Testis (tissue), 3 donors: ENCODE results near the gene LYRM4. TPM values are rescaled to one million over a fixed set of nuclear protein-coding genes. Genes with fewer than 3 reads are reported as not detected.

Experiments used
- DNase-seq: peaks from one replicate; pipeline ENCODE4 v3.0.0-alpha.2; 2019
- H3K27ac ChIP-seq, 2 donors: fragments of 200-600 bp; sonication (generic); one replicate each; pipeline ENCODE4 v1.5.1; 2019
- H3K27me3 ChIP-seq: fragments of 200-600 bp; sonication (generic); one replicate; pipeline ENCODE4 v1.5.1; 2019
- H3K36me3 ChIP-seq: fragments of 200-600 bp; sonication (generic); one replicate; pipeline ENCODE4 v1.5.1; 2017; ENCODE audit warnings: low read depth; ENCODE audit errors: missing control alignments
- H3K4me1 ChIP-seq: fragments of 200-600 bp; sonication (generic); one replicate; pipeline ENCODE4 v1.5.1; 2019
- H3K4me3 ChIP-seq, 2 donors: fragments of 200-600 bp; sonication (generic); one replicate each; pipeline ENCODE4 v1.5.1; 2017 to 2019
- H3K9me3 ChIP-seq: fragments of 200-600 bp; sonication (generic); one replicate; pipeline ENCODE4 v1.5.1; 2017
- POLR2A ChIP-seq: fragments of 450-650 bp; IDR thresholded peaks from one replicate; pipeline ENCODE4 v1.6.1; 2017; ENCODE audit warnings: antibody characterized with exemption, mild to moderate bottlenecking, moderate library complexity
- WGBS, 2 donors: methylation state at CpG; one replicate each; pipeline ENCODE4 v1.1.5; 2018; 5-methylcytosine and 5-hydroxymethylcytosine counted together
- intact Hi-C: fragments of 100-400 bp; cut with DNase I; formaldehyde crosslinking; loops from one replicate; pipeline ENCODE4 v1.15.1; 2023; ENCODE audit warnings: low total_unique reads
- polyA plus RNA-seq: library from polyadenylated mRNA; stranded (reverse); fragments of 350-450 nt; fragmentation: Illumina TruSeq; extraction: RNeasy Lipid Tissue Mini Kit (QIAGEN cat#74804); gene quantifications from one replicate; pipeline ENCODE4 v1.2.3, GENCODE V29; 2014; ENCODE audit warnings: low read depth, low replicate concordance; ENCODE audit not compliant: insufficient read depth
- total RNA-seq, 2 donors: library from RNA; depleted of rRNA; stranded (reverse); fragments of >200 nt; gene quantifications; one replicate each; pipeline ENCODE4 v1.2.3, GENCODE V29; 2016
- TF ChIP-seq, protein P1 (sequence below), 3 experiments: fragments of 450-650 bp in 2 of 3; fragments of 200-600 bp in 1 of 3; sonication (generic) in 1 of 3; IDR thresholded peaks; one replicate each; pipeline ENCODE4 v1.5.1; 2016 to 2019; ENCODE audit warnings: antibody characterized with exemption in 3 of 3, mild to moderate bottlenecking in 2 of 3, moderate library complexity in 1 of 3

Gene LYRM4
- total and polyA plus RNA-seq, 3 donors from 2014 or later = 18.5 to 41.8 (median 23.0) TPM

DNA sequence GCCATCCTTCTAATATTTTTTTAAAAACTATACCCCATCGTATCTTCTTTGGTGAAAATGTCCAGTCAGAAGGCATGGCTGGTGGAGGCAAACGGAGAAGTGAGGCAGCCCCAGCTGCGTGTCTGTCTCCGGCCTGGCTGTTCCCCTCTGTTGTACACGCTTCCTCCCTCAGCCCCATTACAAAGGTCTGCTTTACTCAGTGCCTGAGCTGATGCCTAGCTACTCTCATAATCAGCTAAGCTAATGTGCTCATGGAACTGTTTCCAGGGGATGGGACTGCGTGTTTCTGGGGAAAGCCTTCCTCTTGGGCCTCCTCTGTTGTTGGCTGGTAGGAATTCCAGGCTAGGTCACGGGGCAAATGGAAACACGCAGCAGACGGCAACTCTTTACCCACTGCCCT is 108.3 kb downstream of the LYRM4 start:
- DNase-seq = no peak
- Histone ChIP-seq H3K27me3 (no peaks in the 10 kb centered on the region), H3K9me3 (no peaks in the 10 kb centered on the region), H3K36me3 (no peaks in the 10 kb centered on the region), H3K4me1 (no peaks in the 10 kb centered on the region), H3K27ac (no peak overlapping the region), H3K4me3 (no peak overlapping the region)
- intact Hi-C loops = no loop called here
- 87 to 90% methylated on average over 9 of the region's 9 CpGs for WGBS, 2 donors
- no peak for TF ChIP-seq POLR2A
- TF ChIP-seq, protein P1, sequence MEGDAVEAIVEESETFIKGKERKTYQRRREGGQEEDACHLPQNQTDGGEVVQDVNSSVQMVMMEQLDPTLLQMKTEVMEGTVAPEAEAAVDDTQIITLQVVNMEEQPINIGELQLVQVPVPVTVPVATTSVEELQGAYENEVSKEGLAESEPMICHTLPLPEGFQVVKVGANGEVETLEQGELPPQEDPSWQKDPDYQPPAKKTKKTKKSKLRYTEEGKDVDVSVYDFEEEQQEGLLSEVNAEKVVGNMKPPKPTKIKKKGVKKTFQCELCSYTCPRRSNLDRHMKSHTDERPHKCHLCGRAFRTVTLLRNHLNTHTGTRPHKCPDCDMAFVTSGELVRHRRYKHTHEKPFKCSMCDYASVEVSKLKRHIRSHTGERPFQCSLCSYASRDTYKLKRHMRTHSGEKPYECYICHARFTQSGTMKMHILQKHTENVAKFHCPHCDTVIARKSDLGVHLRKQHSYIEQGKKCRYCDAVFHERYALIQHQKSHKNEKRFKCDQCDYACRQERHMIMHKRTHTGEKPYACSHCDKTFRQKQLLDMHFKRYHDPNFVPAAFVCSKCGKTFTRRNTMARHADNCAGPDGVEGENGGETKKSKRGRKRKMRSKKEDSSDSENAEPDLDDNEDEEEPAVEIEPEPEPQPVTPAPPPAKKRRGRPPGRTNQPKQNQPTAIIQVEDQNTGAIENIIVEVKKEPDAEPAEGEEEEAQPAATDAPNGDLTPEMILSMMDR (IDR thresholded peaks at IDR 0.05) = no peak

DNA sequence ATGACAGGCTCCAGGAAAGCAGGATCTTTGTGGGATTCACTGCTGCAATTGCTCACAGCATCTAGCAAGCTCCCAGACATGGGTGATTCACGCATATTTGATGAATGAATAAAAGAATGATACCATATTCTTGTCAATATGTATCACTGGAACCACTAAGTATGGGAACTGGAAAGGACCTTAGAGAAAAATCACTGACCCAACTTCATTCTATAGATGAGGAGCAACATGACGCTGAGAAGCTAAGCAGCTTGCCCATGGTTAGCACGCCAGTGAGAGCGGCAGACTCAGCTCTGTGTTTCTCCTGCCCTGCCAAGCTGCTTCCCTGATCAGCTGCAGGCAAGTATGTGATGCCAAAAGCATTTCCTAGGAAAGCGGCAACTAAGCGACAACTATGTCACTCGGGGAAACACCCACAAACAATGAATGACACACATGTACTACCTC is 108.8 kb downstream of the LYRM4 start:
- intact Hi-C loops = no loop called here
- H3K27ac ChIP-seq = no peak overlapping the region

DNA sequence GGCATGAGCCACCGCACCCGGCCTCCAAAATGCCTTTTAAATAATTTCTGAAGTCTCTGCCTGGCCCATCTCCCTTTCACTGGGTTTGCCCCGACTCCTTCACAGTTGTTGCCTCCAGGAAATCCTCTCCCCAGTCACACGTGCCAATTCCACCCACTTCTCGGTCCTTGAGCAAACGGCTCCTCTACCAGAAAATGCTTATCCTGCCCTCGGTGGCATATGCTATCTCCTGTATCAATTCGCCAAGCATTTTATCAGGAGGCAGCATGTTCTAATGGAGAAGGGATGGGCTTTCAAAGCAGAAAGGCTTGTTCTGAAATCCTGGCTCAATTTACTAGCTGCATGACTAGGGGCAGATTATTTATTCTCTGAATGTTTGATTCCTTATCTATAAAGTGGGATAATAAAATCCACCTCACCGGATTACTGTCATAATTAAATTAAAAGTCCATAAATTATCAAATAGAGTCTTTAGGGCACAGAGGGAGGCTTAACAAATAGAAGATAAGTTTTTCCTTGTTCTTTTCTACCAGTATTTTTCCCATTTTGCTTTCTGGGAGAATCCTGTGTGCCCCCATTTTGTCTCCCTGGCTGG is 109.3 kb downstream of the LYRM4 start:
- DNase-seq = no peak
- H3K4me3 ChIP-seq = no peak overlapping the region
- no peak for TF ChIP-seq POLR2A
- TF ChIP-seq, protein P1 (IDR thresholded peaks at IDR 0.05) = no peak
- no peaks in the 10 kb centered on the region for H3K9me3 ChIP-seq
- H3K27ac ChIP-seq = no peak overlapping the region
- H3K36me3 ChIP-seq = no peaks in the 10 kb centered on the region
- intact Hi-C loops = no loop called here
- H3K4me1 ChIP-seq = no peaks in the 10 kb centered on the region
- H3K27me3 ChIP-seq = no peaks in the 10 kb centered on the region
- WGBS, 2 donors = 64 to 66% methylated on average over 9 of the region's 9 CpGs

More for the DNA sequence above, 108.8 kb downstream of the LYRM4 start:
- DNase-seq = no peak
- H3K27me3 ChIP-seq = no peaks in the 10 kb centered on the region
- H3K4me3 ChIP-seq = no peak overlapping the region
- H3K36me3 ChIP-seq = no peaks in the 10 kb centered on the region
- TF ChIP-seq POLR2A = no peak
- TF ChIP-seq, protein P1 (IDR thresholded peaks at IDR 0.05) = no peak
- H3K4me1 ChIP-seq = no peaks in the 10 kb centered on the region
- WGBS, 2 donors = 80 to 95% methylated on average over 7 of the region's 7 CpGs
- no peaks in the 10 kb centered on the region for H3K9me3 ChIP-seq

DNA sequence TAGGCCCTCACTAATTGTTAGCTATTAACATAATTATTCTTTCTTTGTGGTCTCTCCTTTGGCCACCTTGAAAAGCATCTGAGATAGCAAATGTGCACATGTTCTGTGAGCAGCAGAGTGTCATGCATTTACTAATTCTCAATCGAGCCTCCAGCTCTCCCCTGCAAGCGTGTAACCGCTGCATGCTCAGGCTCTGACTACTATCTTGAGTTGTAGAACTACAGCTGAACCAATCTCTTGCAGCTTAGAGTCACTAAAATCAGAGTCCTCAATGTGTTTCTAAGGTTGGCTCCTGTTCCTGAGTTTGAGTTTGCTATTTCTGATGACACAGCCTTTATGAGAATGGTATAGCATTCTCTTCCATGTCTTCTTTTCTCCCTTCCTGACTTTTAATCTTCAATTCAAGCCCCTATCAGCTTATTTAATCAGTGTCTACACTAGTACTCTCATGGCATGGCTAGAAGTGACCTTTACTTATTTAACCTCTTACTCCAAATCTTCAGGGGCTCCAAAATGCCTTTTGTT is 110.1 kb downstream of the LYRM4 start:
- no peaks in the 10 kb centered on the region for H3K9me3 ChIP-seq
- H3K36me3 ChIP-seq = no peaks in the 10 kb centered on the region
- H3K4me3 ChIP-seq = no peak overlapping the region
- intact Hi-C loops = no loop called here
- 87 to 91% methylated on average over 3 of the region's 3 CpGs for WGBS, 2 donors
- TF ChIP-seq, protein P1 (IDR thresholded peaks at IDR 0.05) = no peak
- TF ChIP-seq POLR2A = no peak
- H3K27ac ChIP-seq = no peak overlapping the region
- no peaks in the 10 kb centered on the region for H3K27me3 ChIP-seq
- no peaks in the 10 kb centered on the region for H3K4me1 ChIP-seq
- DNase-seq = no peak

DNA sequence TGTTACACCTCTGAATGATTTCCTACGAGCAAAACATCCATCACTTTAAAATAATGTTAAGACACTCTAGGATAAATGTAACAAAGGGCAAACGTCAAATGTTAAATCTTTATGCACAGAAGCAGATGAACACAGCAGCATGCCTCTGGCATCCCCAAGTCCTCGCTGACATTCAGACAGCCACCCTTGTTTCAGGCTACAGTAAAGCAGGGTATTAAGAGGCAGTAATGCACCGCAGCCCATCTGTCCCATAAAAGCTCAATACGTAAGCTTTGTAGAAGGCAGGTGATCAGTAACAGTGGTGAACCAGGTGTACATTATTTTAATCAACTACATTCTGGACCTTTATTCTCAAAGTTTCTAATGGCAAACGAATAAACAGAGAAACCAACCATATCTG is 110.9 kb downstream of the LYRM4 start:
- DNase-seq = no peak
- intact Hi-C loops = no loop called here
- no peaks in the 10 kb centered on the region for H3K4me1 ChIP-seq
- no peaks in the 10 kb centered on the region for H3K27me3 ChIP-seq
- no peaks in the 10 kb centered on the region for H3K36me3 ChIP-seq
- TF ChIP-seq POLR2A = no peak
- TF ChIP-seq, protein P1 (IDR thresholded peaks at IDR 0.05) = no peak
- no peak overlapping the region for H3K27ac ChIP-seq
- 88 to 90% methylated on average over 6 of the region's 6 CpGs for WGBS, 2 donors
- H3K4me3 ChIP-seq = no peak overlapping the region
- H3K9me3 ChIP-seq = no peaks in the 10 kb centered on the region
